HL-60 (cell line): Measurements from ENCODE around the gene ZNRF3.

Experiments used
- POLR2AphosphoS5 ChIP-seq: IDR thresholded peaks from 2 replicates; pipeline ENCODE4 v1.6.1; 2012; ENCODE audit warnings: low read depth
- SPI1 ChIP-seq: IDR thresholded peaks from 2 replicates; pipeline ENCODE4 v1.6.1; 2012; ENCODE audit warnings: low read depth, mild to moderate bottlenecking, borderline replicate concordance
- TF ChIP-seq, protein P1 (sequence below): IDR thresholded peaks from one replicate; pipeline ENCODE4 v1.5.1; 2011; ENCODE audit warnings: low read length, control low read depth, inconsistent platforms; ENCODE audit not compliant: insufficient read depth
- TF ChIP-seq, protein P2 (sequence below): IDR thresholded peaks from 2 replicates; pipeline ENCODE4 v1.6.1; 2012; ENCODE audit warnings: low read depth; ENCODE audit not compliant: insufficient replicate concordance

DNA sequence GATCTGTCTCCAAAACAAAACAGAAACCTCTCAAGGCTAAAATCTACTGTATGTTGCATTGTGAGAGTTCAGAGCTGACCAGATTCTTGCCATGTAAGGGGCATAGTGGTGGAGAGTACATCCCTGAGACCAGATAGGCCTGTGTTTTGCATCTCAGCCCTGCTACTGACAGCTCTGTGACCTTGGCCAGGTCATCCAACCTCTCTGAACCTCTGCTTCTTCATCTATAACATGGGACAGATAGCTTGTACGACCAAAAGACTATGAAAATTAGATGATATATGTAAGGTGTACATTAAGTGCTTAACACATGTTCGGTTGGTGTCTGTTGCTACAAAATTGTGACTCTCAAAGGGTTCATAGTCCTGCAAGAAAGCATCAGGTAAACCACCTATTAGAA is 22.9 kb downstream of the ZNRF3 start:
- TF ChIP-seq, protein P1, sequence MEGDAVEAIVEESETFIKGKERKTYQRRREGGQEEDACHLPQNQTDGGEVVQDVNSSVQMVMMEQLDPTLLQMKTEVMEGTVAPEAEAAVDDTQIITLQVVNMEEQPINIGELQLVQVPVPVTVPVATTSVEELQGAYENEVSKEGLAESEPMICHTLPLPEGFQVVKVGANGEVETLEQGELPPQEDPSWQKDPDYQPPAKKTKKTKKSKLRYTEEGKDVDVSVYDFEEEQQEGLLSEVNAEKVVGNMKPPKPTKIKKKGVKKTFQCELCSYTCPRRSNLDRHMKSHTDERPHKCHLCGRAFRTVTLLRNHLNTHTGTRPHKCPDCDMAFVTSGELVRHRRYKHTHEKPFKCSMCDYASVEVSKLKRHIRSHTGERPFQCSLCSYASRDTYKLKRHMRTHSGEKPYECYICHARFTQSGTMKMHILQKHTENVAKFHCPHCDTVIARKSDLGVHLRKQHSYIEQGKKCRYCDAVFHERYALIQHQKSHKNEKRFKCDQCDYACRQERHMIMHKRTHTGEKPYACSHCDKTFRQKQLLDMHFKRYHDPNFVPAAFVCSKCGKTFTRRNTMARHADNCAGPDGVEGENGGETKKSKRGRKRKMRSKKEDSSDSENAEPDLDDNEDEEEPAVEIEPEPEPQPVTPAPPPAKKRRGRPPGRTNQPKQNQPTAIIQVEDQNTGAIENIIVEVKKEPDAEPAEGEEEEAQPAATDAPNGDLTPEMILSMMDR: no peak
- TF ChIP-seq POLR2AphosphoS5 (no peak), SPI1 (no peak)
- TF ChIP-seq, protein P2, sequence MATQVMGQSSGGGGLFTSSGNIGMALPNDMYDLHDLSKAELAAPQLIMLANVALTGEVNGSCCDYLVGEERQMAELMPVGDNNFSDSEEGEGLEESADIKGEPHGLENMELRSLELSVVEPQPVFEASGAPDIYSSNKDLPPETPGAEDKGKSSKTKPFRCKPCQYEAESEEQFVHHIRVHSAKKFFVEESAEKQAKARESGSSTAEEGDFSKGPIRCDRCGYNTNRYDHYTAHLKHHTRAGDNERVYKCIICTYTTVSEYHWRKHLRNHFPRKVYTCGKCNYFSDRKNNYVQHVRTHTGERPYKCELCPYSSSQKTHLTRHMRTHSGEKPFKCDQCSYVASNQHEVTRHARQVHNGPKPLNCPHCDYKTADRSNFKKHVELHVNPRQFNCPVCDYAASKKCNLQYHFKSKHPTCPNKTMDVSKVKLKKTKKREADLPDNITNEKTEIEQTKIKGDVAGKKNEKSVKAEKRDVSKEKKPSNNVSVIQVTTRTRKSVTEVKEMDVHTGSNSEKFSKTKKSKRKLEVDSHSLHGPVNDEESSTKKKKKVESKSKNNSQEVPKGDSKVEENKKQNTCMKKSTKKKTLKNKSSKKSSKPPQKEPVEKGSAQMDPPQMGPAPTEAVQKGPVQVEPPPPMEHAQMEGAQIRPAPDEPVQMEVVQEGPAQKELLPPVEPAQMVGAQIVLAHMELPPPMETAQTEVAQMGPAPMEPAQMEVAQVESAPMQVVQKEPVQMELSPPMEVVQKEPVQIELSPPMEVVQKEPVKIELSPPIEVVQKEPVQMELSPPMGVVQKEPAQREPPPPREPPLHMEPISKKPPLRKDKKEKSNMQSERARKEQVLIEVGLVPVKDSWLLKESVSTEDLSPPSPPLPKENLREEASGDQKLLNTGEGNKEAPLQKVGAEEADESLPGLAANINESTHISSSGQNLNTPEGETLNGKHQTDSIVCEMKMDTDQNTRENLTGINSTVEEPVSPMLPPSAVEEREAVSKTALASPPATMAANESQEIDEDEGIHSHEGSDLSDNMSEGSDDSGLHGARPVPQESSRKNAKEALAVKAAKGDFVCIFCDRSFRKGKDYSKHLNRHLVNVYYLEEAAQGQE: no peak
